Activated T-helper 9 cell treated with anti-CD3 and anti-CD28 coated beads, Interleukin-2, amount 50 U/mL, for 16 hours (primary cell): ENCODE results near the gene DCHS1.
A peak's percentile ranks its signal among the peaks of the same experiment; 100 is the strongest.

Source experiments
- DNase-seq: peaks from one replicate; pipeline ENCODE4 v3.0.0-alpha.2; 2020; ENCODE audit warnings: low read depth

DCHS1 gene

GRCh38 chr11:6611092-6611962, 44.3 kb downstream of the DCHS1 start:
- peak; percentile 20 for DNase-seq

- DNase-seq = no peak
Measured at GRCh38 chr11:6610591-6610990, 45.0 kb downstream of the DCHS1 start.

- no peak for DNase-seq
Measured at GRCh38 chr11:6609502-6610015, 46.0 kb downstream of the DCHS1 start.

GRCh38 chr11:6608726-6609501, 46.7 kb downstream of the DCHS1 start:
- DNase-seq = no peak

GRCh38 chr11:6608011-6608410, 47.6 kb downstream of the DCHS1 start:
- no peak for DNase-seq

GRCh38 chr11:6607190-6607795, 48.3 kb downstream of the DCHS1 start:
- no peak for DNase-seq

- peak; percentile 23 for DNase-seq
Measured at GRCh38 chr11:6606471-6607189, 49.0 kb downstream of the DCHS1 start.

- no peak for DNase-seq
Measured at GRCh38 chr11:6604790-6605189, 50.8 kb downstream of the DCHS1 start.

GRCh38 chr11:6604081-6604626, 51.5 kb downstream of the DCHS1 start:
- peak; percentile 22 for DNase-seq

GRCh38 chr11:6603287-6604080, 52.1 kb downstream of the DCHS1 start, which contains the start of the genes ILK and RRP8:
Gene ILK, plus strand, starts transcription at chr11:6603774. Its CDS starts 498 bp downstream, at chr11:6604272.
Gene RRP8, minus strand, starts transcription at chr11:6603616. Its CDS starts 114 bp downstream, at chr11:6603502.
- peak; percentile 78 for DNase-seq

GRCh38 chr11:6602096-6602940, 53.3 kb downstream of the DCHS1 start:
- DNase-seq = no peak

- DNase-seq = no peak
Measured at GRCh38 chr11:6601041-6601461, 54.6 kb downstream of the DCHS1 start.

- DNase-seq = no peak
Measured at GRCh38 chr11:6599881-6600390, 55.7 kb downstream of the DCHS1 start.

- DNase-seq = no peak
Measured at GRCh38 chr11:6599449-6599848, 56.2 kb downstream of the DCHS1 start.

- no peak for DNase-seq
Measured at GRCh38 chr11:6598555-6598954, 57.1 kb downstream of the DCHS1 start.

GRCh38 chr11:6596239-6596877, 59.3 kb downstream of the DCHS1 start:
- DNase-seq = no peak

GRCh38 chr11:6594142-6594768, 61.4 kb downstream of the DCHS1 start:
- DNase-seq = no peak

GRCh38 chr11:6588018-6588417, 67.6 kb downstream of the DCHS1 start:
- no peak for DNase-seq
